ENCODE data around the gene LRRC4B.

DNA sequence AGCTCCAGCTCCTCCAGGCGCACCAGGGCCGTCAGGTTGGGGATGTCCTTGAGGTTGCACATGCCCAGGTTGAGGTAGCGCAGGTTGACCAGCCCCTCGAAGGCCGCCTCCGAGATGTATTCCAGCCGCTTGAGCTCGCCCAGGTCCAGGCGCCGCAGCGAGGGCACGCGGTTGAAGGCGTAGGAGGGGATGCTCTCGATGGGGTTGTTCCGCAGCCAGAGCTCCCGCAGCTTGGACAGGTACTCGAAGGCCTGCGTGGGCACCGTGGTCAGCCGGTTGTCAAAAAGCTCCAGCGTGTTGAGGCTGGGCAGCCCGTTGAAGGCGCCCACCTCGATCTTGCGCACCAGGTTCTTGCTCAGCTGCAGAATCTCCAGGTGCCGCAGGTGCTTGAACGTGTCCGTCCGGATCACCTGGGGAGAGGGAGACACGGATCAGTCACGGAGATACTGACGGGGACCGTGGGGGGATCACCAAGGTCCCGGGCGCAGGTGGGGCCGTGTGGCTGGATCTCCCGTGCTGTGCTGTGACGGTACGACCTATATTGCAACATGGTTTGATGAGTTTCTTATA is 49.1 kb downstream of the LRRC4B start:
- TF ChIP-seq, protein P1, sequence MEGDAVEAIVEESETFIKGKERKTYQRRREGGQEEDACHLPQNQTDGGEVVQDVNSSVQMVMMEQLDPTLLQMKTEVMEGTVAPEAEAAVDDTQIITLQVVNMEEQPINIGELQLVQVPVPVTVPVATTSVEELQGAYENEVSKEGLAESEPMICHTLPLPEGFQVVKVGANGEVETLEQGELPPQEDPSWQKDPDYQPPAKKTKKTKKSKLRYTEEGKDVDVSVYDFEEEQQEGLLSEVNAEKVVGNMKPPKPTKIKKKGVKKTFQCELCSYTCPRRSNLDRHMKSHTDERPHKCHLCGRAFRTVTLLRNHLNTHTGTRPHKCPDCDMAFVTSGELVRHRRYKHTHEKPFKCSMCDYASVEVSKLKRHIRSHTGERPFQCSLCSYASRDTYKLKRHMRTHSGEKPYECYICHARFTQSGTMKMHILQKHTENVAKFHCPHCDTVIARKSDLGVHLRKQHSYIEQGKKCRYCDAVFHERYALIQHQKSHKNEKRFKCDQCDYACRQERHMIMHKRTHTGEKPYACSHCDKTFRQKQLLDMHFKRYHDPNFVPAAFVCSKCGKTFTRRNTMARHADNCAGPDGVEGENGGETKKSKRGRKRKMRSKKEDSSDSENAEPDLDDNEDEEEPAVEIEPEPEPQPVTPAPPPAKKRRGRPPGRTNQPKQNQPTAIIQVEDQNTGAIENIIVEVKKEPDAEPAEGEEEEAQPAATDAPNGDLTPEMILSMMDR (optimal IDR thresholded peaks at IDR 0.05 in 1 of 3, IDR thresholded peaks at IDR 0.05 in 1 of 3, conservative IDR thresholded peaks at IDR 0.05 in 1 of 3; ENCODE audit: extremely low read depth in 1 of 3, insufficient read depth in 2 of 3, low read length in 3 of 3): no peak
- TF ChIP-seq EZH2 (IDR thresholded peaks at IDR 0.05; ENCODE audit: low read length): no peak
